PC-3 (cell line): ENCODE measurements around the gene ZNF253.
"Not testable (repeated sequence)": the region's sequence is repeated elsewhere in the genome, so short reads cannot be mapped to it uniquely, and the experiment has no call there.

Experiments
- EZH2phosphoT487 ChIP-seq: fragments of 300-600 bp; sonication (generic); IDR thresholded peaks from 2 replicates; pipeline ENCODE4 v1.6.1; 2018; ENCODE audit warnings: mild to moderate bottlenecking, antibody characterized with exemption, low read length, borderline replicate concordance
- TF ChIP-seq, protein P1 (sequence below): fragments of 300-600 bp; sonication (generic); conservative IDR thresholded peaks from 2 replicates; pipeline ENCODE4 v1.5.1; 2017; ENCODE audit warnings: antibody characterized with exemption, low read depth, mild to moderate bottlenecking, low read length

- not testable (repeated sequence) for TF ChIP-seq EZH2phosphoT487
- TF ChIP-seq, protein P1, sequence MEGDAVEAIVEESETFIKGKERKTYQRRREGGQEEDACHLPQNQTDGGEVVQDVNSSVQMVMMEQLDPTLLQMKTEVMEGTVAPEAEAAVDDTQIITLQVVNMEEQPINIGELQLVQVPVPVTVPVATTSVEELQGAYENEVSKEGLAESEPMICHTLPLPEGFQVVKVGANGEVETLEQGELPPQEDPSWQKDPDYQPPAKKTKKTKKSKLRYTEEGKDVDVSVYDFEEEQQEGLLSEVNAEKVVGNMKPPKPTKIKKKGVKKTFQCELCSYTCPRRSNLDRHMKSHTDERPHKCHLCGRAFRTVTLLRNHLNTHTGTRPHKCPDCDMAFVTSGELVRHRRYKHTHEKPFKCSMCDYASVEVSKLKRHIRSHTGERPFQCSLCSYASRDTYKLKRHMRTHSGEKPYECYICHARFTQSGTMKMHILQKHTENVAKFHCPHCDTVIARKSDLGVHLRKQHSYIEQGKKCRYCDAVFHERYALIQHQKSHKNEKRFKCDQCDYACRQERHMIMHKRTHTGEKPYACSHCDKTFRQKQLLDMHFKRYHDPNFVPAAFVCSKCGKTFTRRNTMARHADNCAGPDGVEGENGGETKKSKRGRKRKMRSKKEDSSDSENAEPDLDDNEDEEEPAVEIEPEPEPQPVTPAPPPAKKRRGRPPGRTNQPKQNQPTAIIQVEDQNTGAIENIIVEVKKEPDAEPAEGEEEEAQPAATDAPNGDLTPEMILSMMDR, result not testable (repeated sequence)
Measured at GRCh38 chr19:19933432-19934314, 68.0 kb downstream of the ZNF253 start.
